ENCODE data around the gene IP6K2. TPM values are rescaled to one million over a fixed set of nuclear protein-coding genes. Genes with fewer than 3 reads are reported as not detected.

Gene IP6K2
- total and polyA plus RNA-seq, 10 of the 15 experiments (the other 5 are each of a cell fraction or from before 2014, with no cell fraction given) = 25.8 to 95.9 (median 69.0) TPM

GRCh38 chr3:48651771-48652170 lies 65.2 kb downstream of the IP6K2 start:
- Histone ChIP-seq H3K4me1 (ENCODE audit: control insufficient read depth, insufficient read depth, low read length) (0 out of 2 replicates have a peak, but pooled peaks cover 3% of the 10 kb centered on the region), H3K4me3 (no peak overlapping the region), H2AFZ (ENCODE audit: control insufficient read depth, low read depth, low read length) (no peak overlapping the region), H3K27ac (ENCODE audit: control insufficient read depth, insufficient read depth) (no peak overlapping the region), H4K20me1 (ENCODE audit: control insufficient read depth, insufficient read depth) (no peaks in the 10 kb centered on the region; the same call in 1 of the 2 replicates), H3K36me3 (ENCODE audit: control insufficient read depth in 2 of 2, insufficient read depth in 2 of 2, low read length in 1 of 2) (no peaks in the 10 kb centered on the region), H3K9ac (ENCODE audit: control insufficient read depth, insufficient read depth, low read length) (no peak overlapping the region), H3K4me2 (ENCODE audit: control insufficient read depth, insufficient read depth) (no peak overlapping the region), H3K79me2 (ENCODE audit: control insufficient read depth, insufficient read depth, low read length) (no peaks in the 10 kb centered on the region), H3K9me3 (replicated peaks; ENCODE audit: control insufficient read depth, insufficient read depth, low read length) (no peaks in the 10 kb centered on the region), H3K27me3 (replicated peaks in 1 of 2; ENCODE audit: control insufficient read depth in 2 of 2, insufficient read depth in 2 of 2, low read length in 1 of 2) (peaks cover 0 to 2% of the 10 kb centered on the region in 2 experiments; a peak in 1 of 4 replicates)
- POLR2A ChIA-PET = no interaction called here
- no peak for DNase-seq (ENCODE audit: low read depth, low spot score)
- RAD21 ChIA-PET (ENCODE audit: unreplicated experiment) = no interaction called here
- TF ChIP-seq SIX5 (IDR thresholded peaks at IDR 0.05; ENCODE audit: low read depth, low read length, severe bottlenecking) (no peak), BCL11A (IDR thresholded peaks at IDR 0.05; ENCODE audit: low read depth, low read length) (no peak), ZSCAN29 (IDR thresholded peaks at IDR 0.05) (no peak), TCF3 (IDR thresholded peaks at IDR 0.05; ENCODE audit: borderline replicate concordance, insufficient read depth, low read depth, low read length) (no peak), ZNF24 (IDR thresholded peaks at IDR 0.05) (no peak), CBFB (IDR thresholded peaks at IDR 0.05; ENCODE audit: low read depth) (no peak), YY1 (IDR thresholded peaks at IDR 0.05; ENCODE audit: low read depth, low read length) (no peak), RAD51 (IDR thresholded peaks at IDR 0.05) (no peak), KDM1A (IDR thresholded peaks at IDR 0.05; ENCODE audit: borderline replicate concordance) (no peak), ZNF384 (IDR thresholded peaks at IDR 0.05; ENCODE audit: borderline replicate concordance, low read depth, low read length) (no peak), MYC (IDR thresholded peaks at IDR 0.05; ENCODE audit: insufficient read depth, insufficient read length, insufficient replicate concordance, low read length, severe bottlenecking) (no peak), GABPA (IDR thresholded peaks at IDR 0.05; ENCODE audit: low read depth) (no peak), POLR2A (IDR thresholded peaks at IDR 0.05; ENCODE audit: low read depth, low read length) (no peak)
- in situ Hi-C loops (cut with MboI) (no loop called here), intact Hi-C loops (cut with micrococcal nuclease; ENCODE audit: unreplicated experiment) (no loop called here)
- WGBS (ENCODE audit: insufficient coverage, insufficient replicate concordance, low lambda C conversion rate, missing lambda C conversion rate) = 40% methylated on average over 11 of the region's 11 CpGs
- no peak for ATAC-seq
- FAIRE-seq = no peak
- SMC1A ChIA-PET (ENCODE audit: uncharacterized antibody, unreplicated experiment) = no interaction called here
- BruUV-seq (replicated peaks) = no TSS peak
- CTCF ChIA-PET = no interaction called here

Data from GM12878 (cell line).